ENCODE data around the gene AP2A1.

Gene AP2A1

DNA sequence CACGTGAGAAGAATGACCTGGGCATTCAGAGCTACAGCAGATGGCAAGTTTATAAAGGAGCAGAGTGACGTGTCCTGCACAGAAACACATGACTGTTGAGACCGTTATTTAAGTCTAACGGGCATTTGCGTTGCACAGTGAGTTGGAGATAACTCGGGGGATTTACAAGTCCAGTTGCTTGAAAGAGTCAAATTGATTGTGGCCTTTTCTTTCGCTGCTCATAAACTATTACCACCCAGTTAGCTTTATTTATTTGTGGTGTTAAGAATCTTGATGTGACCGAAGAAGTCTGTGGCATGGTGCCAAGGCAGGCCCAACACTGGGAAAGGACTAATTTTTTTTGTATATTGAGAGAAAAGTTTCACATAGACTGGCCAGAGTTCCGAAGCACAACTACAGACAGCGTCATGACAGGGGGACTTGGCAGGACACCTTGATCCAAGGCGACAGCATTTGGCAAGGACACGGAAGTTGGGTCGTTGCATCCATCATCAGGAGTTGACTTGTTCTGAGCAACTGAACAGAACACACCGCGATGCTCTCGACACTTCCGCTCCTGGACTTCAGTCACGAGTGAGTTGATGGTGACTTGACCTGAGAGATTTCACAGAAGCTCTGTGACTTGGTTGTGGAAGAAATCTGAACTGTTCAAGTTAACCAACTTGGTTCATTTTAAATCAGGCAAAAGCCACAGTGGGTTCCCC is 72.2 kb downstream of the AP2A1 start:
- DNase-seq (ENCODE audit: low read depth in 2 of 2) = no peak

DNA sequence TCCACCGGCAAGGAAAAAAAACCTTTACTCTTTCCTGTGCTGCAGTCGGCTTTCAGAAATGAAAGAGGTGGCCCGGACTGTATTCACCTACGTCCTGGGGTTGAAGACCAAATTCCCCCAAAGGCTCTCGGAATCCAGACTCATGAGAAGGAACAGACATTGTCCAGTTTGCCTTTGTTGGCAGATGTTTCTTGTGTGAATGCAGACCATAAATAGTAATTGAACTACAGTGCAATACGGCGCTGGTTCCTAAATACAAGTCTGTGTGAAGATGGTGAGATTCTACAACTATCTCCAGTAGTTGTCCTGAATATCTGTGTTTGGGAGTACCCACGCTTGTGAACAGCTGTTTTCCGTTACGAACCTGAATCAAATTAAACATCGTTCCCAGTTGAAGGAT is 72.9 kb downstream of the AP2A1 start:
- DNase-seq (ENCODE audit: low read depth in 2 of 2) = no peak

DNA sequence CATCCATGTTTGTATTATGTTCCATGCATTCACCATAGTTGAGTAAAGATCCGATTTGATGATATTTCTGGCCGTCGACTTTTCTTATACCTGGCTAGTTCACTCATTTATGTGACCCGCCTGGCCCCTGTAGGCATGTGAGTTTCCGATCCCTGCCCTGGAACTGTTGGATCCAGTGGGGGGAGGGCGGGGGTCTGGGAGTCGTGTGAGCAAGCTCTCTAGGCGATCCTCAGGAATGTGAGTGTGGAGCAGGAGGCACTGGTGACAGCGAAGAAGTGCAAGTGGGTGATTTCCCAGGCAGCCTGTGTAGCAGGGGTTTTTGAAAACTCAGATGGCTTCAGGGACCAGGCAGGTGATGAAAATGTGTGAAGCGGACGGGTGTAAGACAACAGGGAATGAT is 73.5 kb downstream of the AP2A1 start:
- DNase-seq (ENCODE audit: low read depth in 2 of 2) = no peak

DNA sequence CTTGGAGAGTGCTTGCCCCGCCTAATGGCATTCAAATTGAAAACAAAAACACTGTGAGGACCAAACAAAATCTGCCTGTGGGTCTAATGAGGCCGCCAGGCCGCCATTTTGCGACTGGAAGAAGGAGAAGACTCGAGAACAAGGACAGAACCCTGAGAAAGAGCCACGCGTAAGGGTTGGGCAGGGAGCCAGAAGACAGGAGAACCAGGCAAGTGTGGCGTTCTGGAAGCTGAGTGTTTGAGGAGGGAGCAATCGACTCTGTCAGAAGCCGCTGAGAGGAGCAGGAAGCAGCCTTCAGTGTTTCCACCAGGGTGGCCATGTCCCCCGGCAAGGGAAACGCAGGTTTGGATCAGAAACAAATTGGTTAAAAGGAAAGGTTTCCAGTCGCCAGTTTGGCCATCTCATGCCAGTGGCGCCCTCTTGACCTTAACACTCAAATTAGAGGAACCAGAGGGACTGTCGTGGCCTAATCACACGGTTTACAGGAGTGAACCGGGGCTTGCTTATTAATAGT is 74.0 kb downstream of the AP2A1 start:
- DNase-seq (ENCODE audit: low read depth in 2 of 2) = no peak

DNA sequence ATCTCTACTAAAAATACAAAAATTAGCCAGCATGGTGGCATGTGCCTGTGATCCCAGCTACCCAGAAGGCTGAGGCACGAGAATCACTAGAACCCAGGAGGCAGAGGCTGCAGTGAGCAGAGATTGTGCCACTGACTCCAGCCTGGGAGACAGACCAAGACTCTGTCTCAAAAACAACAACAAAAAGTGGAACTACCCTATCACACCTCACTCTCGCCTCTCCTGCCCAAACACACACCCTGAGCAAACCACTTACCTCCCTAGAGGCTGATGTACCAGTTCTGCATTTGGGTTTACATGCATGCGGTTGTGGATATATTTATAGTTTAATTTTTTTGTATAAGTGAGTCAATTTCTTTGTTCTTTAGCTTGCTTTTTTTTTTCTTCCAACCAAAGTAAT is 76.5 kb downstream of the AP2A1 start:
- DNase-seq (ENCODE audit: low read depth in 2 of 2) = no peak

DNA sequence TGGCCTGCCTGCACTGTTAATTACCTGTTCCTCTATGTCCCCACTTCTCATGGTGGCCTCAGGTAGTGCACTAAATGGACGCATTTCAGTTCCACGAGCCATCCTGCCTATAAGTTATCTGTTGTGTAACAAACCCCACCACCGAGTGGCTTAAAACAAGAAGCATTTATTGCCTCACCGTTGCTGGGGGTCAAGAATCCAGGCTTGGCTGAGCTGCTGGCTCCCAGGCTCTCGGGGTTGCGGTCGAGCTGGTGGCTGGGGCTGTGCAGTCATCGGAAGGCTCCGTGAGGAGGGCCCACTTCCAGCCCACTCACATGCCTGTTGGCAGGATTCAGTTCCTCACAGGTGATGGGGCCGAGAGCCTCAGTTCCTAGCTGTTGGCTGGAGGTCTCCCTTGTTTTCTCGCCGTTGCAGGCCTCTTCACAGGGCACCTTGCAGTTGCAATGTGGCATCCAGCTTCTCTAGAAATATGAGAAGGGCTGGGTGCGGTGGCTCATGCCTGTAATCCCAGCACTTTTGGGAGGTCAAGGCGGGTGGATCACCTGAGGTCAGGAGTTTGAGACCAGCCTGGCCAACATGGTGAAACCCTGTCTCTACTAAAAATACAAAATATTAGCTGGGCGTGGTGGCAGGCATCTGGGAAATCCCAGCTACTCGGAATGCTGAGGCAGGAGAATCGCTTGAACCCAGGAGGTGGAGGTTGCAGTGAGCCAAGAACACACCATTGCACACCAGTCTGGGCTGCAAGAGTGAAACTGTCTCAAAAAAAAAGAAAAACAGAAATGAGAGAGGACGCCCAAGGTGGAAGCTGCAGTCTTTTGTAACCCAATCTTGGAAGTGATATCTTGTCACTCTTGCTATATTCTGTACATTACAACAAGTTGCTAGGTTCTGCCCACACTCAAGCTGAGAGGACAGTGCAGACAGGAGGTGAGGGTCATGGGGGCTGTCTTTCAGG is 77.6 kb downstream of the AP2A1 start:
- no peak for DNase-seq (ENCODE audit: low read depth in 2 of 2)

DNA sequence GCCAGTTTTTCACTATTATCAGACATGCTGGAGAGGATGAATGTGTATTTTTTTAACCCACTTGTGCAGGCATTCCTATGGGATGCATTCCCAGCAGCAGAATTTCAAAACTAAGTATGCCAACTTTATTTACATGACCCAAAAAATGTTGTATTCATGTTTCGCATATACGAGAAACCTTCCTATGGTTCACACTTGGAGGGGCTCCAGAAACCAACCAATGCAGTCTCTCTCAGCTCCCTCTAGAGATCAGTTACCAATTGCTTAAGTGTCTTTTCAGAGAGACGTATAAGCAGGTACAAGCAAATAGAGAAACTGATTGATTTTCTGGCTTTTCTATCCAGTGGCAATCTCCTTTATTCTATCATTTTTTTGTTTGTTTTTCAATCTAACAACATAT is 78.6 kb downstream of the AP2A1 start:
- no peak for DNase-seq (ENCODE audit: low read depth in 2 of 2)

DNA sequence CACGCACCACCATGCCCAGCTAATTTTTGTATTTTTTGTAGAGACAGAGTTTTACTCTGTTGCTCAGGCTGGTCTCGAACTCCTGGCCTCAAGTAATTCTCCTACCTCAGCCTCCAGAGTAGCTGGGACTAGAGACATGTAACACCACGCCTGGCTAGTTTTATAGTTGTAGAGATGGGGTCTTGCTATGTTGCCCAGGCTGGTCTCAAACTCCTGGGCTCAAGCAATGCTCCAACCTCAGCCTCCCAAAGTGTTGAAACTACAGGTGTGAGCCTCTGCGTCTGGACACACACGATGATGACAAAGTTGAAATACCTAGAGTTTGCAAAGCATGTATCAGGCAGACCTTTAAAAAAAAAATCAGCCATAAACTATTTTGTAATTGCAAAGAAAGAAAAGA is 79.6 kb downstream of the AP2A1 start:
- DNase-seq (ENCODE audit: low read depth in 2 of 2) = no peak

DNA sequence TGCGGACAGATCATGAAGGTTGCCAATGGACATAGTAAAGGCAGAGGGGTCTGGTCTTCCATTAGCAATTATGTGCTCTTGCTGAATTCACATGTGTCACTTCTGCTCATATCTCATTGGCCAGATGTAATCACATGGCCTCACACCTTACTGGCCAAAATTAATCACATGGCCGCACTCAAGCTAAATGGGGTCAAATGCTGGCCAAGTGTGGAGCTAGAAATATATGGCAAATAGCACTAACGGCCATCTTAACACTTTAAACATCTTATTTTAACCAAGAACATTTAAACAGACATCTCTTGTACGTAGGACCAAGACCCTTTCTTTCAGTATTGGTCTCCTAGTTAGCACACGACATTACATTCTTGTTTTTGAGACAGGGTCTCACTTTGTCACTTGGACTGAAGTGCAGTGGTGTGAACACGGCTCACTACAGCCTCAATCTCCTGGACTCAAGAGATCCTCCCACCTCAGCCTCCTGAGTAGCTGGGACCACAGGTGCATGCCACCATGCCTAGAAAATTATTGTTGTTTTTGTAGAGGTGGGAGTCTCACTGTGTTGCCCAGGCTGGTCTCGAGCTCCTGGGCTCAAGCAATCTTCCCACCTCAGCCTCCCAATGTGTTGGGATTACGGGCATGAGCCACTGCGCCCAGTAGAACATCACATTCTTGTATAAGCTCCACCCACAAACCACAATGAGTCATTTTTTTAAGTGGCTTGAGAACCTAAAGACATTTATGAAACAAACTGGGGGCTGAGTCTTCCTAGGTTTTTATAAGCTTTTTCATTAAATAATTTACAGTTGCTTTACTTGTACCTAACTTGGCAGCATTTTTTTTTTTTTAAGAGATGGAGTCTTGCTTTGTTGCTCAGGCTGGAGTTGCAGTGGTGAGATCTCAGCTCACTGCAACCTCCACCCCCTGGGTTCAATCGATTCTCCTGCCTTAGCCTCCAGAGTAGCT is 81.2 kb downstream of the AP2A1 start:
- DNase-seq (ENCODE audit: low read depth in 2 of 2) = no peak

DNA sequence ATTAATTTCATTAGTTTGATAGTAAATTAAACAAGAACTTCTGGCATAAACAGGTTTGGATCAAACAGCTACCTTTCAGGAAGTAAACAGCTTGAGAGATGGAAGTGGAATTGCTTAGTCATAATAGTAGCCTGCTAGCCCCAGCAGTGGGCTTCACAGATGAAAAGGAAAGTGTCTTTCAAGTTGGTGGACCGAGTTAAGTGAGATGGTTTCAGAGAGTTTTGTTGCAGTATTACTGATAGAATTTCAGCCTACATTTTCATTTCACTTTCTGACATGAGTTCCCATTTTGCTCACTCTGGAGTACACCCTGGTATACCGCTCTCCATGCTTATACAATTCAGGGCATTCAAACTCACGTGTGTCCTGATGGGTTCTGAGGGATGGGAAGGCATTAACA is 82.1 kb downstream of the AP2A1 start:
- no peak for DNase-seq (ENCODE audit: low read depth in 2 of 2)

DNA sequence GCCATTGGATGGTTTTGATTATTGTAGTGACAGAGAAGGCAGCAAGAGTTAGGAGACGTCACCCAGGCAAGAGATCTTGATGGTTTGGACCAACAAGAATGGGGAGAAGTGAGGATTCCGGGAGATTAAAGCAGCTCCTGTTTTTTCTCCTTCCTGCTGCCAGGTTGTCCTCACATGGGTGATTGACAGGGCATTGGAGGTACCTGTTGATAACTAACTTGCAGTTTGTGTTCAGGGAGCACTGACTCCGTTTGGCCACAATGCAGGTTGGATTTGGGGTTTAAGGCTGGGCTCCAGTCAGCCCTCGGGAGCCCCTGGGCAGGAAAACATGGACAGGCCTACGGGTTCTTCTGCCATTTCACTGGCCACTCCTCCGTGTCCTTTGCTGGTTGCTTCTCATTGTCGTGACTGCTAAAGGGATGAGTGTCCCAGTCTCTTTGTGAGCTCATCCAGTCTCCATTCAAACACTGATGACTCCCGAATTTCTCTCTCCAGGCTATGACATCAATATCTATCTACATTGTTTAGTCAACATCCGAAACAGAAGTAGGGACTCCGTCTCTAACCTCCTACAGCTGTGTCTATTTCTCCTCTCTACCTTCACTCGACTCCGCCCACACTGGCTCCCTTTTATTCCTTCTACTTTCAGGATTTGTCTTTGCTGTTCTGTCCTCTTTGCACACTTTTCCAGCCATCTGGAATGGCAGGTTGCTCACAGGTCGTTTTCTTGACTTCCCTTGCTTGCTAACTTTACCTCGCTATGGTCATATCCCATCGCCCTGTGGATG is 82.8 kb downstream of the AP2A1 start:
- no peak for DNase-seq (ENCODE audit: low read depth in 2 of 2)

DNA sequence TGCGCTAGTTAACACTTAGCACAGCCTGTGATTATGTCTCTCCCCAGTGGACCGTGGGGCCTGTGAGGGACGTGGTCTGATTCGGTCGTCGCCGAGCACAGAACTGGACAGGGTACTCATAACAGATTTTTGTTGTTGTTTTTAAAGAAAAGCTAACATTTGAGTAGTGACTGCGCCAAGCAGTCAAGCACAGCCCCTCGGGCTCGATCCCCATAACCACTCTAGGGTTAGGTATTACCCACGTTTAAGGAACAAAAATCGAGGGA is 83.4 kb downstream of the AP2A1 start:
- DNase-seq (ENCODE audit: low read depth in 2 of 2) = no peak

DNA sequence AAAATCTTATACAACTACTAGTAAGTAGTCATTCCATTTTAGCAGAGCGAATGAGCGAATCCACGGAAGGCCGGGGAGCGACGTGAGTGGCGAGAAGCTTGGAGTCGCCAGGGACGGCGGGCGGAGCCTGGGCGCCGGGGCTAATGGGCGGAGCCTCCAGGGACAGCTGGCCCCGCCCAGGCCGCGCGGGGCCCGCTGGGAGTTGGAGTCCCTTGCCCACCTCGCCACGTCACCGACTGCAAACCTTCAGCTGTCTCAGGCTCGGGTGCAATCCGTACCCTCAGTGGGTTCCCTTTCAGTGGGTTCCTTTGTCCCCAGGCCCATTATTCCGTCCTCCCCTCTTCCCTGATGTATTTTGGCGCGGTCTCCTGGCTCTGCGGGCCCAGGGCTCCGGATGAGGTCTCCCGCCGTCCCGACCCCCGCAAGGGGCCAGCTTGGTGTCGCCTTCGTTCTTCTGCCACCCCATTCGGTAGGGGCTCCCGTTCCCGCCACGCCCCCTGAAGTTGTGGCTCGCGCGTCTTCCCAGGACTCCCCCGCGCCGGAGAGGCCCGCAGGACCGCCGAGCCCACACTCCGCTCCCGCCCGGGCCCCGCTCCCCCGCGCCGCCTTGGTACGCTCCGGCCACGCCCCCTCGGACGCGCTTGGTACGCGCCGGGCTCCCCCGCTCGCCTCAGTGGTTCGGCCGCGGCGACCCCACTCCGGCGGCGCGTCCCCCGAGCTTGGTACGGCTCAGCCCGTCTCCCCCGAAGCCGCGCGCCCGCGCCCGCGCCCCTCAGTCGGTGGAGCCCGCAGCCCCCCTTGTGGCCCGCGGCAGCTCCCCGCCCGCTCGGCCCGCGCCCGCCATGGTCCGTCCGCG is 83.9 kb downstream of the AP2A1 start, which contains the start of gene PTOV1:
TSS of gene PTOV1 (plus strand) at position 673 of the 856 bp plus-strand sequence.
- DNase-seq (ENCODE audit: low read depth in 2 of 2) = peak; percentile 72 to 83

DNA sequence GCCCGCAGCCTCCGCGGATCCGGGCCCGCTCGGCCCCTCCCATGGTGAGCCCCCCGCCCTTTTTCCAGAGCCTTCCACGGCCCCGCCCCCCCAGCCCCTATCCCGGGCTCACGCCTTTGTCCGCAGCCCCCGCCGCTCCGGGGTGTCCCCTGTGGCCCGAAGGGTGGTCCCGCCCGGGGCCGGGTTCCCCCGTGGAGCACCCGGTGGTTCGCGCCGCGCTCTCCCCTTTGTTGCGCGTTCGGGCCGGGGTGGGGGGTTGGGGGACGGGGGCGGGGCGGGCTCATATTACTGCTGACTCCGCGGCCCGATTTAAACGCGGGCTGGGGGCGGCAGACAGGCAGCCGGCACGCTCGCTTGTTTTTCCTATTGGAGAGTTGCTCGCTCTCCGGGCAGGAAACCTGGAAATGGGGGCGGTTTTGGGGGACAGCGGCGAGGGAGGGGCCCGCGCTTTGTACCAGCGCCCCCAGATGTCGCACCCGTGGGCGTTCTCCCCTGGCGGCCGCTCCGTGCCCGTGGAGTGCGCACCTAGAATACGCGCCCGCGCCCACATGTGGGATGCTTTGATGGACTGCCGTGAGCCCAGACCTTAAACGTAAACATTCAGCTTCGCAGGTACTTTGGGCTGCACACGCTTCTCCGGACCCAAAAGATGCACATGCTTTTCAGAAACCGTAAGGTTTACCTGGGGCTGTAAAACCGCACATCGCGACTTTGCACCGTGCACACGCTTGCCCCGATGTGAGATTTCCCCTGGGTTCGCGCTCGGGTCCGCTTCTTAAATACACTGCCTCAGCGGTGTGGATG is 84.9 kb downstream of the AP2A1 start:
- DNase-seq (ENCODE audit: low read depth in 2 of 2) = no peak

DNA sequence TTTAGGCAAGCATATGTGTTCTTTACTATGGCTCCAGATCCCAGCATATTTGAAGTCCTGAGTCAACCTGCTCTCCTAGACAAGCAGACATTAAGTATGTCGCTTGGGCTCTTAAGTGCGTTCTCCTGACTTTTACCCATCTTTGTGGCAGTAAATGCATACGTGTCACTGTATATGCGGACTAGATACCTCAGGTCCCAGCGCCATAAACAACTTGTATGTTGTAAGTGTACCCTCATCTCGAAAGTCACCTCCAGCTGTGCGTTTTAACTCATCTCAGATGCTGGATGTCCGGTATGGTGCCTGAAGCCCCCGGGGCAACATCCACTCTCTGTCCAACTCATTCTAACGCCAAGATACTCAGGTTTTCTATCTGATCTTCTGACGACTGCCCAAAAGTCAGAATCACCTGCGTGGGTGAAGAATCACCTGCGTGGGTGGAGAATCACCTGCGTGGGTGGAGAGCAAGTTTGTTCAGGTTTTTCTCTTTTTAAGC is 85.9 kb downstream of the AP2A1 start:
- DNase-seq (ENCODE audit: low read depth in 2 of 2) = no peak

DNA sequence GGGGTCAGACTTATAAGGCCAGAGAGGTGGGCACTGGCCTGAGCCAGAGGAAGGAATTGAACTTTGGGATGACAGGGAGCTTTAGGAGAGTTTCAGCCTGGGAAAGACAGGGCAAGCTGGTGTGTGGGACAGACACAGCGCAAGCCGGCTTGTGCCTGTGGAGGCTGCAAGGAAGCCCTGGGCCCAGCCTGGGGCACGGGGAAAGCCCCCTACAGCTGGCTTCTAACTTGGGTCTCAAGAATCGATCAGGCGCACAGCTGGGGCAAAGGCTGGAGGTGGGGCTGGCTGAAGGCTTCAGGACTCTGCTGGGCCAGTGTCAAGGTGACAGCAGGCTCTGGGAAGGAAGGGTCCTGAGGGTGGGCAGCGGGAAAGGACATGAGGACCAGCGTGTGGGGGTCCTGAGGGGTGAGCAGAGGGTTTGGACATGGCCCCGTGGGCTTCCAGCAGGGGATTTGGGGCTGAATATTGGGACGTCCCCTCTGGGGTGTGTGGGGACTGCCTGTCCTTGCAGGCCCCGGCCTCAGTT is 87.1 kb downstream of the AP2A1 start:
- DNase-seq (ENCODE audit: low read depth in 2 of 2) = no peak

DNA sequence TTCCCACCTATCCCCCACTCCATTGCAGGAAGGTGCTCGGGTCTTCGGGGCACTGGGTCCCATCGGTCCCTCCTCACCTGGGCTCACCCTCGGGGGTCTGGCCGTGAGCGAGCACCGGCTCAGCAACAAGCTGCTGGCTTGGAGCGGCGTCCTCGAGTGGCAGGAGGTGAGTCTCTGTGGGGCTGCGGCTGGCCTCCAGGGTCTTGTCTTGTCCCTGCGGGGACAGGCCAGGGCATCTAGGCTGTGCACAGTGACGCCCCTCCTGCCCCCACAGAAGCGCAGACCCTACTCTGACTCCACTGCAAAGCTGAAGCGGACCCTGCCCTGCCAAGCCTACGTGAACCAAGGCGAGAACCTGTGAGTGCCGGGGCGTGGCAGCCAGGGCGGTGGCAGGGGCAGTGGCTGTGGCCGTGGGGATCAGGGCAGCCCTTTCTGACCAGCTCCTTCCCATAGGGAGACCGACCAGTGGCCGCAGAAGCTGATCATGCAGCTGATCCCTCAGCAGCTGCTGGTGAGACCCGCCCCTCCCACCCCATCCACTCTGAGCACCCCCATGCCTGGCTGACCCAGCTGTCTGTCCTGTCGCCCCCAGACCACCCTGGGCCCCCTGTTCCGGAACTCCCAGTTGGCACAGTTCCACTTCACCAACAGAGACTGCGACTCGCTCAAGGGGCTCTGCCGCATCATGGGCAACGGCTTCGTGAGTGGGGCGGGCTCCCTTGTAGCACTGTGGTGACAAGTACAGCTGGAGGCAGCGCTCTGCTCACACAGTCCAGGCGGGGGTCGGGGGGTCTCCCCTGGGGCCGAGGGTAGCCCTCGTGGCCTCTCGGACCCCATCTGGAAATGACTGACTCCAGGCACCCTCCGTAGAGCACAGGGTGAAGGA is 87.8 kb downstream of the AP2A1 start:
- no peak for DNase-seq (ENCODE audit: low read depth in 2 of 2)

DNA sequence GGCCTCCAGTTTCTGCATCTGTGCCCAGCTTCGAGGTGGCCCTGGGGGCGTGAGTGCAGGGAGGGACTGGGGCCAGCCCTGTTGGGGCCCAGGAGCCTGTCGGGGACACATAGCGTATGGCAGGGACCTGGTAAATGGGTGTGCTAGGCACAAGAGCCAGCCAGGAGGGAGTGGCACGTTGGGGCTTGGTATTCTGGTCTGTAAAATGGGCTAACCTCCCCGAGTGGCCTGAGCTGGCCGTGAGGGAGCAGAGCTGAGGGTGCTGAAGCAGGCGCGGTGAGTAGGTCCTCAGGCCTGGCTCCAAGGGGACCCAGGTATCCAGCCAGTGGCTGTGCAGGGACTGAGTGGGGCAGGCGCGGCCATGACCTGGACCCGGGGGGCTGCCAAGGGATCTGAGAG is 88.5 kb downstream of the AP2A1 start:
- DNase-seq (ENCODE audit: low read depth in 2 of 2) = no peak
